Activated CD8-positive, alpha-beta memory T cell treated with anti-CD3 and anti-CD28 coated beads, Interleukin-2, amount 50 U/mL, for 24 hours (primary cell): ENCODE measurements around the gene ATP9B.

Source experiments
- DNase-seq: peaks from one replicate; pipeline ENCODE4 v3.0.0-alpha.2; 2020; ENCODE audit errors: extremely low read depth

The ATP9B gene

DNA sequence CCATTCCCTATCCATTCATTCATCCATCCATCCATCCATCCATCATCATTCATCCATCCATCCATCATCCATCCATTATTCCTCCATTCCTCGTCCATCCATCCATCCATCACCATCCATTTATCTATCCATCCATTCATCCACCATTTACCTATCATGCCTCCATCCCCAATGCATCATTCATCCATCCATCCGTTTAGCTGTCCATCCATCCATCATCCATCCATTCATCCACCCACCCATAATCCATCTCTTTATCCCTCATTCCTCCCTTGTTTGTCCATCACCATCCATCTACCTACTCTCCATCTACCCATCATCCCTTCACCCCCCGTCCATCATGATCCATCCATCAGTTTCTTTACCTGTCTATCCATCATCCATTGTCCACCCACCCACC lies 340.1 kb downstream of the ATP9B start:
- no peak for DNase-seq

DNA sequence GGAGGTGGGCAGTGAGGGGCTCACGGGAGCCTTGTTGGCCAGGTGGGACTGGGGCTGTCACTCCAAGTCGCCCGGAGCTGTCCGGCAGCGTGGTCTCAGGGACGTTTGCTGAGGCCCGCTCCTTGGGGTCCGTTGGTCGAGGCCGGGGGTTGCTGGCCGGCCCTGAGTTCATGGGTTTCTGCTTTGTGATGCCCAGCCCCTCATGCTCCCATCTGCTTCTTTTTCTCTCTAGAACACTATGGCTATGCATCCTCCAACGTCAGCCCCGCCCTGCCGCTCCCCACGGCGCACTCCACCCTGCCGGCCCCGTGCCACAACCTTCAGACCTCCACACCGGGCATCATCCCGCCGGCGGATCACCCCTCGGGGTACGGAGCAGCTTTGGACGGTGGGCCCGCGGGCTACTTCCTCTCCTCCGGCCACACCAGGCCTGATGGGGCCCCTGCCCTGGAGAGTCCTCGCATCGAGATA lies 341.0 kb downstream of the ATP9B start:
- DNase-seq: no peak

DNA sequence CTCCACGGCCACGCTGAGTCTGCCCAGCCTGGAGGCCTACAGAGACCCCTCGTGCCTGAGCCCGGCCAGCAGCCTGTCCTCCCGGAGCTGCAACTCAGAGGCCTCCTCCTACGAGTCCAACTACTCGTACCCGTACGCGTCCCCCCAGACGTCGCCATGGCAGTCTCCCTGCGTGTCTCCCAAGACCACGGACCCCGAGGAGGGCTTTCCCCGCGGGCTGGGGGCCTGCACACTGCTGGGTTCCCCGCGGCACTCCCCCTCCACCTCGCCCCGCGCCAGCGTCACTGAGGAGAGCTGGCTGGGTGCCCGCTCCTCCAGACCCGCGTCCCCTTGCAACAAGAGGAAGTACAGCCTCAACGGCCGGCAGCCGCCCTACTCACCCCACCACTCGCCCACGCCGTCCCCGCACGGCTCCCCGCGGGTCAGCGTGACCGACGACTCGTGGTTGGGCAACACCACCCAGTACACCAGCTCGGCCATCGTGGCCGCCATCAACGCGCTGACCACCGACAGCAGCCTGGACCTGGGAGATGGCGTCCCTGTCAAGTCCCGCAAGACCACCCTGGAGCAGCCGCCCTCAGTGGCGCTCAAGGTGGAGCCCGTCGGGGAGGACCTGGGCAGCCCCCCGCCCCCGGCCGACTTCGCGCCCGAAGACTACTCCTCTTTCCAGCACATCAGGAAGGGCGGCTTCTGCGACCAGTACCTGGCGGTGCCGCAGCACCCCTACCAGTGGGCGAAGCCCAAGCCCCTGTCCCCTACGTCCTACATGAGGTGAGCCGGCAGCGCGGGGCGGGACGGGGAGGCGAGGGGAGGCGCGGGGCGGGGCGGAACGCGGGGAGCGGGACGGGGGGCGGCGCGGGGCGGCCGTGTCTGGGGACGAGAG lies 341.8 kb downstream of the ATP9B start:
- no peak for DNase-seq

DNA sequence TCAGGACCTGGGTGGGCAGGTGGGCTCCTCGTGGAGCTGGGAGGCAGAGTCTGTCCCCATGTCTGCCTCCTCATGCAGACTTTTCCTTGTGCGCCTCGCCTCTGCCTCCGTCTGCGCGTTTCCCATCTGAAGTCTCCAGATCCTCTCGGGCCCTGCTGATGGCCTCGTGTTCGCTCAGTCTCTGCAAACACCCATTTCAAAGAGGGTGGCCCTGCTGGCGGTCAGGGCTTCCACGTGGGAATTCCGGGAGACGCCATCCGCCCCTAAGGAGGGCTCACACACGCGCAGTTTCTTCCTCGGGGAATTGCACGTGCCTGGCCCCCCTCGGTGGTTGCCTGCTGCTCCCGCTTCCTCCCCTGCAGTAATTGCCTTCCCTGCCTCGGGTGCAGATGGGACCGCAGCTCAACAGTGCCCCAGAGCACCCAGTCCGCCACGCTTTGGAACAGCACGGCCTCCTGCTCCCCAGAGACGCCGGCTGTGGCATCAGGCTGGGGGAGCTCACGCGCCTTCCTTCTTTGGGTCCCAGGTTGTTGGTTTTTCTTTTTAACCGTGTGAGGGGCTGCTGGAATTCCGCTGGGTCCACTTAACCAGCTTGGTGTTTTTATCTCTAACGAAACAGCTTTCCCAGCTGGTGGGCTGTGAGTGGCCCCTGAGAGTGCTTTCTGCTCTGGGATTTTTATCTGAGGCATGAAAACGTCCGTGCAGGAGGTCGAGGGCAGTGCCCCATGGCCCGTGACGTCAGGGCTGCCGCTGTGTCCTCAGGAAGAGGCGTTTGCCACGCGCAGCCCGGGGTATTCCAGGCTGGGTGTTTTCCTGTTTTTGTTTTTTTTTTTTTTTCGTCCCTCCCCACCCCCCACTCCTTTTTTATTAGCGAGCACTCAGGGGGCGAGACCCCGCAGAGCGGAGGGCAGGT lies 342.7 kb downstream of the ATP9B start:
- DNase-seq: no peak

DNA sequence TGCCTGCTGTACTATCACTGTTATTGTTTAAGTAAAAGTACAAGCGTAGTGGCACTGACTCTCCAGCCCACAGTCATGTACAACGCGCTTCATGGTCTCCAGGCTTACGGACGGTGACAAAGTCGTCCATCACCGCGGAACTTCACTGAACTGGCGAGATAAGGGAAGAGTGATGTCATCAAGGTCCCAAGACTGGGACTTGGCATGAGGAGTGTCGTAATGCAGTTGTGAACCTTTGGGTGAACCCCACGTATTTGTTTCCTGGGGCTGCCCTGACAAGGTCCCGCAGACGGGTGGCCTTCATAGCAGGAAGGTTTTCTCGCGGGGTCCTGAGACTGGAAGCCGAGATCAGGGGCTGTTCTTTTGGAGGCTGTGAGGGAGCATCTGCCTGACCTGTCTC lies 343.8 kb downstream of the ATP9B start:
- DNase-seq: no peak

DNA sequence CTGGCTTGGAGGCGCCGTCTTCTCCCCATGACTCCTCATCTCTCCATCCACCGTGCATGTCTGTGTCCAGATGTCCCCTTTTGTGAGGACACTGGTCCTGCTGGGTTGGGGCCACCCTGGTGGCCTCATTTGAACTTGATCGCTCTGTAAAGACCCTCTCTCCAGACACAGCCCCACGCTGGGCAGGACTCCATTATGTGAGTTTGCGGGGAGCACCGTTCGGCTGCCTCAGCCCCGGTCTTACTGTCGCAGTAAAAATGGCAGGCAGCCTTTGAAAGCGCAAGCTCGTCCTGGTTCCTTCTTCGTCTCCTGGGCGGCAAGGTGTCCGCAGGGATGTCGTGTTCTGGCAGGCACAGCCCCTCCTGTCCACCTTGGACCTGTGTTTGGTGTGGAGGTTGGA lies 344.2 kb downstream of the ATP9B start:
- DNase-seq: no peak

DNA sequence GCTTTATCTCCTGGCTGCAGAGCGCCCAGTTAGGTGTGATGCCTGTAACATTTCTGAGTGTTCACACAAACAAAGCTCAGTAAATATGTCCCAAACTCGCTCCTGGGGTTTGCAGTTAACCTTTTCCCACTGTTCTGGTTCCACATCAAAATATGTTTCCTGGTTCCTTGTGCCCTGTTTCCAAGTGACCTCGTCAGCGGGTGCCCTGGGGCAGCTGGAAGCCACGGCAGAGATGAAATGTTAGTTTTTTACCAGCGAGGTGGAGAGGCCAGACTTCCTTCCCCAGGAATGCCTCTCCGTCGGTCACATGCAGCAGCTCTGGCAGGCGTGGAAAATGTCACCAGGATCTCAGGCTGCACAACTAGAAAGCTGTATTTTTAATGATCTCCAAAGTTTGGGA lies 344.7 kb downstream of the ATP9B start:
- DNase-seq: no peak

DNA sequence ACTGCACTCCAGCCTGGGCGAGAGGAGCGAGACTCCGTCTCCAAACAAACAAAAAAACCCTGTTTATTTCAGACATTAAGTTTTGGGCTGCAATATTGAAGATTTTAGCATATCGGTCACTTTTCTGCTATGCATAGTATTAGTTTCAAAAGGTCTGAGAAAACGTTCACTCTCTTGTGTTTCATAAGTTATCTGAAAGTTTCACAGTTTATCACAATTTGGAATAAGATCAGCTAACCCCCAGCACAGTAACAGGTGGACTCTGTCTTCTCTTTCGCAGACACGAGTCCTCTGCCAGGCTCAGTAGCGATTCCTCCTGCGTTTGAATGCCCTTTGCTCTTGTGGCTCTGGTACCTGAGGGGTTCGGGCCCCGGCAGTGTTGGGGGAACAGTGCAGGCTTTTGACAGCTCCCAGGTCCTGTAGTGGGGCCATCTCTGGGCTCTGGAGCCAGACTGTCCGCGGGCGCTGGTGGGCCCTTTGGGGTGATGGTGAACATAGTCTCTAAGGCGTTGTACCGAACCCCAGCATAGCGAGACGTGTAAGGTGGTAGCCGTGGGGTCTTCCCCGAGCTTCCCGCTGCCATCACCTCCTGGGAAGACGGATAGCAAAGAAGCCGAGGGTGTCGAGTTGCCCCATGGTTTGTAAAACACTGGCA lies 347.0 kb downstream of the ATP9B start:
- DNase-seq: no peak

DNA sequence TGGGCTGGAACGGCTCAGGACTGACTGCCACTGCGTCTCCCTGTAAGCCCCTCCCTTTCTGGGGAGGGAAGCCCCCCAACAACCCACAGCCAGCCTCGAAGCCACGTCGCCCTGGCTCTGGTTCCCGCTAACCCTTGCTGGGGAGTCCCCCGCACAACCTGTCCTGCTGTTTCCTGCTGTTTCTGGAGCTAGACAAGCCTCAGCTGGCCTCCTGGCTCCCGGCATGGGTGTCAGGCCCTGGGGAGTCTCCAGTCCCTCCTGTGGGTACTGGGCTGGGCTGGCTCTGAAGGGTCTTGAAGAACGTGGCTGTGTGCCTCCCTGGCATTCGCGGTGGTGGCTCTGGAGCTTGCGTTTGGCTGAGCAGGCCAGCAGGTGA lies 347.5 kb downstream of the ATP9B start:
- no peak for DNase-seq

DNA sequence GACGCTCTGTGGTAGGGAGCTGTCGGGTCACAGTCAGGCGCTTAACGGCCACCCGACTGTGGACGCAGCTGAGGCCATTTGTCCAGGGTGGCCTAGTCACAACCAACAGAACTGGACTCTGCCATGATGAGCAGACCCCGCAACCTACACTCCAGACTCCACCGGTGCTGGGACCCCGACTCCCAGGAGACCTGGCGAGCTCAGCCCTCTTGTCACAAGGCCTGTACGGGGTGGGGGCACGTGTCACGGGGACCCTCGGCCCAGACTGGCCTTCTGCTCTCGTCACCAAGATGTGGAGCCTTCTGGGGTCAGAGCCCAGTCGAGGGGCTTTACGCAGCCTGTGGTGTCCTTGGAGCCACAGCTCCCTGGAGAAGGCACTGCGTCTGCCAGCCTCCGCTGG lies 349.0 kb downstream of the ATP9B start:
- DNase-seq: no peak

DNA sequence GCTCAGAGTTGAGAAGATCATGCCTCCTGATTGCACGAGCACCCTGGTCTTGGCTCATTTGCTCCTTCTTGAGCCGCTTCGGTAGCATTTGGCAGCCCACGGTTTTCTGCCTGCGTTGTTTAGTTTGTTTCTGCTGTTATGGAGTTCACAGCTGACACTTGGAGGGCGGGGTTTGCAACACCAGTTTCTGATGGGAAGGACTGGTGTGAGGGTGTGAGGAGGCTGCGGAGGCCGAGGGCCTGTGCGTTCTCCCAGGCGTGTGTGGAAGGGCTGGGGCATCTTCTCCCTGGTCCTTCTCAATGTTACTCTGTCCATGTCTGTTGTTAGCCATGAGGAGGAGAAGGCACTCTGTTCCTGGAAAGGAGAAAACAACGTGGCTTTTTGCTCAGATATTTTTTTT lies 349.4 kb downstream of the ATP9B start:
- DNase-seq: no peak

DNA sequence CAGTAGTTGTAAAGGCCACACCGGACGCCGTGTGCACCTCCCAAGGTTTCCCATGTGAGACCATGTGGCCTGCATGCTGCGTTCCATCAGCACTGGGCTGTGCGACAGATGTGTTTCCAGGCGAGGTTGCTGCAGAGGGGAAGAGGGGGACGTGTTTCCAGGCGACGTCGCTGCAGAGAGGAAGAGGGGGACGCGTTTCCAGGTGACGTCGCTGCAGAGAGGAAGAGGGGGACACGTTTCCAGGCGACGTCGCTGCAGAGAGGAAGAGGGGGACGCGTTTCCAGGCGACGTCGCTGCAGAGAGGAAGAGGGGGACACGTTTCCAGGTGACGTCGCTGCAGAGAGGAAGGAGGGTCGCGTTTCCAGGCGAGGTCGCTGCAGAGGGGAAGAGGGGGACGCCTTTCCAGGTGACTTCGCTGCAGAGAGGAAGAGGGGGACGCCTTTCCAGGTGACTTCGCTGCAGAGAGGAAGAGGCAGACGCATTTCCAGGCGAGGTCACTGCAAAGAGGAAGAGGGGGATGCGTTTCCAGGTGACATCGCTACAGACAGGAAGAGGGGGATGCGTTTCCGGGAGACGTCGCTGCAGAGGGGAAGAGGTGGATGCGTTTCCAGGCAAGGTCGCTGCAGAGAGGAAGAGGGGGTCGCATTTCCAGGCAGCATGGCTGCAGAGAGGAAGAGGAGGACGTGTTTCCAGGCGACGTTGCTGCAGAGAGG lies 351.0 kb downstream of the ATP9B start:
- no peak for DNase-seq

DNA sequence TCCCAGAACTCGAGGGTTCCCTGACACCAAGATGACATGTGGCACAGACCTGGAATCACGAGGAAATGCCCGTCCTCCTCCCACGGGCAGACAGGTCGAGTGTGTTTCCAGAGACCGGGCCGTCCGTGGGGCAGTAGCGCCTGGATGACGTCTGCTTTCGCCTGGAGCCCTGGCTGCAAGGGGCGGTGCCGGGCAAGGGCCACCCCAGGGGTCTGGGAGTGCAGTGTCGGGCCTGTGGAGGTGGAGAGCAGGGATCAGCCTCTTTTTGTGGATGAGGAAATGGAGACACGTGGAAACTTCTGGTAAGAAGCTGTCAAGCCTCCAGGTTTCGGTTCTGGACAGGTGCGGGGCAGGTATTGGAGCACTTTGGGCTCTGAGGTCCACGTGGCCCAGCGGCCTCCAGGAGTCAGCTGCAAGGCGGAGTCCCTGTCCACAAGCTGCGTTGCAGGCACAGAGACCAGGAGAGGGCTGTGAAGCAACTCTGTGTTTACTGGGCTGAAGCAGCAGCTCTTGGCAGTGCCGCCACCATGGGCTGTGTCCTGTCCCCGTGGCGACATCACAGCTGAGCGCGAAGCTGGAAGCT lies 352.2 kb downstream of the ATP9B start:
- no peak for DNase-seq

DNA sequence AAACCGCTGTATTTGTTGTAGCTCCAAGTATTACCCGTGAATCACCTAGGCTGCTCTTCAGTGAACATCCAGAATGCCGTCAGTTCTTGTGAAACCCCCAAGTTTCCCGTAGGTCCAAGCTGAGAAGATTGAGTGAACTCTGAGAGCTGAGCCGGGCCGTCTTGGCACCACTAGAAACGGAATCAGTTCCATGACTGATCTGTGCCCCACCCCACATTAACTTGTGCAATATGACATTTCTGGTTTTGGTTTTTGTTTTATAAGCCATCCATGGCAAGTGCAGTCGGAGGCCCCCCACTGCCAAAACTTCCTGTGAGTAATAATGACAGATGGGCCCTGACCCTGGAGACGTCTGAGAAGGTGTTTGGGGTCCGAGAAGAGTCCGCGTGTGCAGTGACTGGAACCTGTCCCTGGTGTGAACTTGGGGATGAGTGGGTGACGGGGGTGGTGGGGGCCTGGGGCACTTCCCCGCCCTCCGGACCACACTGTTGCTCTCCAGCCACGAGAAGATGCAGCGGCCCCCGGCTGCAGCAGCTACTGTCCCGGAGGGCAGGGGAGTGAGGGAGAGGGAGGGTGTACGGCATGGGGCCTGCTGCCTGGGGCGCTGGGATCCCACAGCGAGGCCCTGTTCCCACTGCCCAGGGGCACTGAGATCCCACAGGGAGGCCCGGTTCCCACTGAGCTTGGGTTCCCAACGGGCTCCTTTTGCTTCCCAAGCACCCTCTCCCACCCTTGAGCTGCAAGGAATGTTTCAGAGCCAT lies 353.0 kb downstream of the ATP9B start:
- no peak for DNase-seq

DNA sequence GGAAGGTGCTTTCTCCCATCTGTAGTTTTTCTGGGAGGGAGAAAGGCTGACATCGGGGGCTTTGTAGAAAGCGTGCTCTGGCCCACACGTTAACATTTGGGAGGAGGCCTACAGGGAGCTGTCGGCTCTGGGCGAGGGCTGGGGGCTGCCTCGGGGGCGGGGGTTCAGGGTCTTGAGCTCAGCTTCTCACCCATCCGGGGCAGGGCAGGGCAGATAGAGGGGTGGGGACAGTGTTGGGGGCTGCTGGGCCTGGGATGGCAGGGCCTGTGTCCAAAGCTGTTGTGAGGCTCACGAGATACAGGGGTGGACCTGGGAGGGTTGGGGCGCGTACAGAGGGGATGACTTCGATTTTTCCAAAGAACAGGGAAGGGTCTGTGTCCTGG lies 353.6 kb downstream of the ATP9B start:
- DNase-seq: no peak

DNA sequence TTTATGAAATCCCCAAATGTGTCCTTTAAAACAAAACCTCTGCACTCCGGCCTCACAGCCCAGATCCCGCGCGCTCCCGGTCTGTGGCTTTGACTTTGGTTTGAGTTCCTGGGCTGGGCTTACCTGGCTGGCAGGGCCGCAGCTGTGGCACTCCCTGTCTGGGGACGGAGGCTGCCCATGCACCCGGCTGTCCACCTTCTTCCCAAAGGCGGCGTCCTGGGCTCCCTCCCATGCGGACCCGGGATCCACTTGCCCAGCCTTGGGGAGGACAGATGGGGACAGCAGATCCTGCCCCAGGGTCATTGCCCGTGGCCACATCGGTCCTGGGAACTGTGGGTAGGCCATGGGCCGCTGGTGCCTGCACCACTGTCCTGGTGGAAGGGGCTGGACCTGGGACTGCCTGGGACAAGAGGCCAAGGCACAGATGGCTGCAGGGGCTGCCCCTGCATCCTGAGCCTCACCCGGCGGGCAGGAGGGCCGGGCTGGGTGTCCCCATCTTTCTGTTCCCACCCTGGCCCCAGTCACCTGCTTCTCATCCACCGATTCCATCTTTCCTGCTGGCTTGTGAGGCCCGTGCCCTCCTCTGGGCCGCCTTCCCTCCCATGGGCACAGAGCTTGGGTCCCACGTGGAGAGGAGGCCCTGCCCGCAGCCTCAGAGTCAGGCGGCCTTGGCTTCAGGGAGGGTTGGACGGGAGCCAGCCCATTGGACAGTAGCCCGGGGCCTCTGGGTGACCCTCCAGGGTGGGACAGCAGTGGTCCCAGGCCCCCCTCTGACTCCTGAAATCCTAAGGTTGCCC lies 354.2 kb downstream of the ATP9B start:
- DNase-seq: no peak

DNA sequence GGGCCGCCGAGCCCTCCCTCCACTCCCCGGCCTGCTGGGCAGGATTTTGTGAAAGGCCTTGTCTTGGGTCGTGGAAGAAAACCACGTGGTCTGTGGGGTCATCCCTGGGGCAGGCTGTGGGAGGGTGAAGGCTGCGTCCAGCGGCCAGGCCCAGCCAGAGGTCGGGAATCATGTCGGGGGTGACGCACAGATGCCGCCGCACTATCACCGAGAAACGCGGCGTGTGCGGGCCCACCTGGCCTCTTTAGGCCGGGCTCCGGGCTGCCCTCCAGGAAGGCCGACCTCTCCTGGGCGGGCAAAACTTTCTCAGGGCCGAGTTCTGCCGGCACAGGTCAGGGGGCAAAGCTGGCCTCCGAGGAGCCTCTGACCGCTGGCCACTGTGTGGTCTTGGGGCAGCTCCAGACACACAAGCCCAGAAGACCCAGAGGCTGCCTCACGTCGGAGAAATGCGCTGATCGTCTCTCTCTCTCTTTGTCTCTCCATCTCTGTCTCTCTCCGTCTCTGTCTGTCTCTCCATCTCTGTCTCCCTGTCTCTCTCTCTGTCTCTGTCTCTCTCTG lies 354.9 kb downstream of the ATP9B start:
- DNase-seq: no peak

DNA sequence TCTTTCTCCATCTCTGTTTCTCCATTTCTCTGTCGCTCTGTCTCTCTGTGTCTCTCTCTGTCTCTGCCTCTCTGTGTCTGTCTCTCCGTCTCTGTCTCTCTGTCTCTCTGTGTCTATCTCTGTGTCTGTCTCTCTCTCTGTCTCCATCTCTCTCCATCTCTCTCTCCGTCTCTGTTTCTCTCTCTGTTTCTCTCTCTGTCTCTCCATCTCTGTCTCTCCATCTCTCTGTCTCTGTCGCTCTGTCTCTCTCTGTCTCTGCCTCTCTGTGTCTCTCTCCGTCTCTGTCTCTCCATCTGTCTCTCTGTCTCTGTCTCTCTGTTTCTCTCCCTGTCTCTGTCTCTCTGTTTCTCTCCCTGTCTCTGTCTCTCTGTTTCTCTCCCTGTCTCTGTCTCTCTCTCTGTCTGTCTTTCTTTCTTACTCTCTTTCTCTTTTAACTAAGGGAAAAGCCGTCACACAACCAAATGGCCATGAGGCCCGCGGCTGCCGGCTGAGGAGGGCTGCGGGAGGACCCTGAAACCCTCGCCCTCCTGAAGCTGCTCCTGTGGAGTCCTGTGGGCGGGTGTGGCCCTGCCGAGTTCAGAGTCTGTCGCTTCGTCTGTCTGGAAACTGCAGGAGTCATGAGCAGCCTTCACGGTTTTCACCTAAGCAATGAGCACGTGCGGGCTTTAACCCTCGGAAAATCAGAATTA lies 355.8 kb downstream of the ATP9B start:
- DNase-seq: no peak

DNA sequence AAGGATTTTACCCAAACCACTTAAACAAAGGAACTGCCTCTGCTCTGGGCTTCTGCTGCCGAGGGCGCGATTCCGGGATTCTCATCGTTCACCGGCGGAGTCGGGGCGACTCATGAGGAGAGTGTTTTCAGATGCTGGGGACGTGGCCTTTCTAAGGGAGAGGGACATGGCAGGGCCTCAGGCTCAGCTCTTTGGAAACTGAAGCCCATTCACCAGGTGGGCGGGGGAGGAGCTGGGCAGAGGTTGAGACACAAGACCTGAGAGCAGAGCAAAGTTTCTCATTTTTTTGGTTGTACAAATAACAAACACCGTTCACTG lies 356.3 kb downstream of the ATP9B start:
- DNase-seq: no peak
